GM12878 (cell line): ENCODE measurements around the gene NFAT5. TPM values are rescaled to one million over a fixed set of nuclear protein-coding genes. Genes with fewer than 3 reads are reported as not detected.

ENCODE experiments used
- ATAC-seq: fragments of 200-7000 bp; cut with Tn5 transposase; 3 replicates; pipeline ENCODE4 v1.9.1; 2020; ENCODE audit warnings: mild to moderate bottlenecking, moderate library complexity
- BruUV-seq: library from RNA; stranded (reverse); fragments of 400-500 nt; replicated peaks from 2 replicates; lab custom pipeline; 2021; lab: Mats Ljungman, UMichigan
- CTCF ChIA-PET: fragments of 300-600 bp; sonication (Branson Sonifier 250); formaldehyde crosslinking; extraction: SDS; loops from one replicate; lab custom pipeline; 2021; ENCODE audit warnings: inconsistent platforms; lab: Yijun Ruan, JAX
- POLR2A ChIA-PET: fragments of 350-600 bp; formaldehyde crosslinking; extraction: SDS; loops from one replicate; lab custom pipeline; 2021; ENCODE audit warnings: inconsistent platforms; lab: Charles Lee
- RAD21 ChIA-PET: fragments of 300-600 bp; sonication (Branson Sonifier 250); formaldehyde crosslinking; loops from one replicate; lab custom pipeline; 2023; ENCODE audit warnings: antibody characterized with exemption; ENCODE audit not compliant: unreplicated experiment; lab: Charles Lee
- SMC1A ChIA-PET: fragments of 300-600 bp; sonication (Branson Sonifier 250); formaldehyde crosslinking; loops from one replicate; lab custom pipeline; 2023; ENCODE audit not compliant: unreplicated experiment, uncharacterized antibody; lab: Charles Lee
- DNase-seq: peaks from one replicate; pipeline ENCODE4 v3.0.0-alpha.2; 2011; ENCODE audit warnings: low read depth, low spot score
- FAIRE-seq: peaks from 3 replicates; lab custom pipeline; 2011; peaks lifted over from hg19 to GRCh38; lab: Jason Lieb, UNC
- H2AFZ ChIP-seq: 2 replicates; pipeline ENCODE4 v1.6.0; 2011; ENCODE audit warnings: low read depth, low read length, control low read depth; ENCODE audit not compliant: control insufficient read depth
- H3K27ac ChIP-seq: 2 replicates; pipeline ENCODE4 v1.5.1; 2011; ENCODE audit warnings: control low read depth; ENCODE audit not compliant: control insufficient read depth, insufficient read depth
- H3K27me3 ChIP-seq, 2 experiments: replicated peaks in 1 of 2; 2 replicates each; pipeline versions ENCODE4 v1.6.0 to v1.6.1; 2011; ENCODE audit warnings: low read length in 1 of 2; ENCODE audit not compliant: control insufficient read depth in 2 of 2, insufficient read depth in 2 of 2
- H3K36me3 ChIP-seq, 2 experiments: 2 replicates each; pipeline ENCODE4 v1.5.1; 2011; ENCODE audit warnings: low read length in 1 of 2; ENCODE audit not compliant: control insufficient read depth in 2 of 2, insufficient read depth in 2 of 2
- H3K4me1 ChIP-seq: 2 replicates; pipeline ENCODE4 v1.6.1; 2011; ENCODE audit warnings: mild to moderate bottlenecking, low read length, moderate library complexity, mixed read lengths; ENCODE audit not compliant: control insufficient read depth, insufficient read depth
- H3K4me2 ChIP-seq: 2 replicates; pipeline ENCODE4 v1.6.0; 2011; ENCODE audit warnings: control low read depth; ENCODE audit not compliant: control insufficient read depth, insufficient read depth
- H3K4me3 ChIP-seq: fragments of 200-600 bp; sonication (generic); 2 replicates; pipeline ENCODE4 v1.5.1; 2016
- H3K79me2 ChIP-seq: 2 replicates; pipeline ENCODE4 v1.6.0; 2011; ENCODE audit warnings: low read length; ENCODE audit not compliant: control insufficient read depth, insufficient read depth
- H3K9ac ChIP-seq: 2 replicates; pipeline ENCODE4 v1.8.0; 2011; ENCODE audit warnings: low read length, control low read depth, mixed read lengths; ENCODE audit not compliant: control insufficient read depth, insufficient read depth
- H3K9me3 ChIP-seq: replicated peaks from 3 replicates; pipeline ENCODE4 v1.5.1; 2011; ENCODE audit warnings: mild to moderate bottlenecking, low read length; ENCODE audit not compliant: control insufficient read depth, insufficient read depth
- H4K20me1 ChIP-seq: 2 replicates; pipeline ENCODE4 v1.6.0; 2011; ENCODE audit not compliant: control insufficient read depth, insufficient read depth
- ASH2L ChIP-seq: fragments of 300-600, 200-600 bp; sonication (generic); IDR thresholded peaks from 2 replicates; pipeline ENCODE4 v1.6.1; 2017; ENCODE audit warnings: low read depth, mild to moderate bottlenecking, borderline replicate concordance
- BCLAF1 ChIP-seq: fragments of 450-650 bp; IDR thresholded peaks from 2 replicates; pipeline ENCODE4 v1.6.1; 2017; ENCODE audit warnings: antibody characterized with exemption, mild to moderate bottlenecking, moderate library complexity
- CHD4 ChIP-seq: fragments of 200-600 bp; sonication (generic); IDR thresholded peaks from 2 replicates; pipeline ENCODE4 v1.6.1; 2016; ENCODE audit warnings: mild to moderate bottlenecking
- CREB1 ChIP-seq: IDR thresholded peaks from 2 replicates; pipeline ENCODE4 v1.6.1; 2012; ENCODE audit warnings: low read depth, mild to moderate bottlenecking, inconsistent platforms
- E2F4 ChIP-seq: IDR thresholded peaks from 2 replicates; pipeline ENCODE4 v1.6.1; 2012; ENCODE audit warnings: low read depth, low read length, improper control_type of control experiment
- FOS ChIP-seq: IDR thresholded peaks from 3 replicates; pipeline ENCODE4 v1.6.1; 2011; ENCODE audit warnings: borderline replicate concordance; ENCODE audit not compliant: insufficient read length; ENCODE audit errors: extremely low read depth
- IKZF1 ChIP-seq: fragments of 450-650 bp; conservative IDR thresholded peaks from 2 replicates; pipeline ENCODE4 v1.6.1; 2017; ENCODE audit warnings: antibody characterized with exemption, mild to moderate bottlenecking
- JUNB ChIP-seq: IDR thresholded peaks from 2 replicates; pipeline ENCODE4 v1.6.1; 2016; ENCODE audit warnings: antibody characterized with exemption, mild to moderate bottlenecking
- PAX8 ChIP-seq: fragments of 450-650 bp; IDR thresholded peaks from 2 replicates; pipeline ENCODE4 v1.6.1; 2017; ENCODE audit warnings: mild to moderate bottlenecking, moderate library complexity
- RELA ChIP-seq: fragments of 450-650 bp; IDR thresholded peaks from 2 replicates; pipeline ENCODE4 v1.8.0; 2014; ENCODE audit warnings: borderline replicate concordance; ENCODE audit not compliant: partially characterized antibody
- SMAD5 ChIP-seq: IDR thresholded peaks from 2 replicates; pipeline ENCODE4 v1.6.1; 2016; ENCODE audit warnings: antibody characterized with exemption, low read depth
- STAT1 ChIP-seq: fragments of 450-650 bp; conservative IDR thresholded peaks from 2 replicates; pipeline ENCODE4 v1.6.1; 2014; ENCODE audit warnings: antibody characterized with exemption, mild to moderate bottlenecking
- WGBS: methylation state at CpG from one replicate; pipeline ENCODE4 v1.1.6; 2016; ENCODE audit warnings: low lambda C conversion rate; ENCODE audit not compliant: insufficient replicate concordance, insufficient coverage; ENCODE audit errors: missing lambda C conversion rate; 5-methylcytosine and 5-hydroxymethylcytosine counted together
- in situ Hi-C: fragments of 300-500 bp; cut with MboI; formaldehyde crosslinking; loops from 9 replicates; pipeline ENCODE4 v1.14.3; 2018; ENCODE audit warnings: mixed read lengths
- intact Hi-C: fragments of 100-400 bp; cut with micrococcal nuclease; formaldehyde crosslinking; loops from one replicate; pipeline ENCODE4 v1.14.2; 2022; ENCODE audit not compliant: unreplicated experiment
- polyA plus RNA-seq, 11 experiments: library from polyadenylated mRNA; depleted of rRNA in 4 of 11; unstranded in 6 of 11; stranded (reverse) in 5 of 11; fragments of >200 nt; fragmentation: Nextera tagmentation in 4 of 11; fragmentation: Illumina TruSeq in 1 of 11; extraction: Ambion mirVana in 4 of 11; extraction: Trizol in 1 of 11; gene quantifications; 1 replicate in 1 of 11; 2 replicates in 10 of 11; pipeline versions ENCODE4 v1.2.1 to v1.2.3, GENCODE V29; 2011 to 2016; ENCODE audit warnings: inconsistent platforms in 2 of 11, missing spikeins in 2 of 11, low read depth in 1 of 11
- total RNA-seq, 4 experiments: library from RNA; depleted of rRNA in 3 of 4; stranded (reverse); fragments of >200 nt in 3 of 4; fragmentation: Illumina TruSeq in 1 of 4; extraction: Trizol in 1 of 4; gene quantifications; 2 replicates each; pipeline versions ENCODE4 v1.2.1 to v1.2.3, GENCODE V29; 2013 to 2021

Gene NFAT5
- total and polyA plus RNA-seq, 10 of the 15 experiments (the other 5 are each of a cell fraction or from before 2014, with no cell fraction given) = 0.58 to 31.5 (median 12.7) TPM

DNA sequence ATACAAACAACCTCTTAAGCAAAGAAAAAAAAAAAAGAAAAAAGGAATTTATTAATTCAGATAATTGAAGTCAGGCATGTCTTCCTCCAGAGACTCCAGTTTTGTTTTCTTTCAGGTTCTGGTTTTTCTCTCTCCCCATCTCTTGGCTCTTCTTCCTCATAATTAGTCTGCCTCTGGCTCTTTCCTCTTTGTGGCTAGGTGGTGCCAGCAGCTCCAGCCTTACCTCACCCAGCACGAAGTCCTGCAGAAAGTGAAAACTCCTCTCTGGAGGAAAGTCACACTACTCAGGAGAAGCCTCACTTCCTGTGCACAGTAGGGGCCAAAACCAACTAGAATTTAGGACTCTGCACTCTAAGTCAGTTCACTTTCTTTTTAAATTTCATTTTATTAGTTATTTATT, 10.3 kb upstream of the NFAT5 start (continued):
- TF ChIP-seq BCLAF1 (no peak), SMAD5 (no peak), ASH2L (no peak), PAX8 (no peak), CREB1 (no peak), JUNB (no peak), FOS (no peak), IKZF1 (no peak), E2F4 (no peak)

DNA sequence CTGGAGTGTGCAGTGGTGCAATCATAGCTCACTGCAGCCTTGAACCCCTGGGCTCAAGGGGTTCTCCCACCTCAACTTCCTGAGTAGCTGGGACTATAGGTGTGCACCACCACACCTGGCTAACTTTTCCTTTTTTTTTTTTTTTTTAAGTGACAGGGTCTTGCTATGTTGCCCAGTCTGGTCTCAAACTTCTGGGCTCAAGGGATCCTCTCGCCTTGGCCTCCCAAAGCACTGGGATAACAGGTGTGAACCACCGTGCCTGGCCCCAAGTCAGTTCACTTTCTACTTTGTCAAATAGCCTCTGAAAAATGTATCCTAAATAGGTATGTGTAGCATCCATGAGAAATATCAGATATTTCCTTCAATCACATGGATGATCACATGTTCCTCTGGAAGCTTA, 9.9 kb upstream of the NFAT5 start:
- no peak for ATAC-seq
- H3K36me3 ChIP-seq = no peaks in the 10 kb centered on the region
- no peak overlapping the region for H3K27ac ChIP-seq
- in situ Hi-C loops = no loop called here
- H3K4me2 ChIP-seq = no peak overlapping the region
- H3K9ac ChIP-seq = no peak overlapping the region
- H3K9me3 ChIP-seq = no peaks in the 10 kb centered on the region; the same call in 2 of the 3 replicates
- ChIA-PET POLR2A (interaction anchor here (0.6 to 1.0 kb wide), 2 partner anchors 21 to 26 kb away, joined by 3 to 5 read pairs; no protein-coding TSS in a partner anchor), RAD21 (no interaction called here), CTCF (interaction anchor here (0.9 to 1.3 kb wide), 2 partner anchors 25 to 159 kb away, joined by 3 read pairs; no protein-coding TSS in a partner anchor), SMC1A (interaction anchor here (0.7 to 0.9 kb wide), 2 partner anchors 13 to 37 kb away, joined by 3 read pairs; no protein-coding TSS in a partner anchor)
- H4K20me1 ChIP-seq = no peaks in the 10 kb centered on the region
- no peaks in the 10 kb centered on the region for H3K79me2 ChIP-seq
- BruUV-seq = no TSS peak
- WGBS = 100% methylated on average over 2 of the region's 2 CpGs
- peaks cover 5% of the 10 kb centered on the region for H3K4me1 ChIP-seq
- DNase-seq = no peak
- TF ChIP-seq CHD4 (no peak), RELA (no peak), STAT1 (no peak)
- FAIRE-seq = no peak
- H3K4me3 ChIP-seq = no peak overlapping the region
- no peak overlapping the region for H2AFZ ChIP-seq
- intact Hi-C loops = no loop called here
- H3K27me3 ChIP-seq = no peaks in the 10 kb centered on the region
